Activated CD8-positive, alpha-beta memory T cell treated with anti-CD3 and anti-CD28 coated beads, Interleukin-2, amount 50 U/mL, for 48 hours (primary cell): ENCODE measurements around the gene MFAP4.

Experiments
- DNase-seq: peaks from one replicate; pipeline ENCODE4 v3.0.0-alpha.2; 2020

MFAP4 gene

DNA sequence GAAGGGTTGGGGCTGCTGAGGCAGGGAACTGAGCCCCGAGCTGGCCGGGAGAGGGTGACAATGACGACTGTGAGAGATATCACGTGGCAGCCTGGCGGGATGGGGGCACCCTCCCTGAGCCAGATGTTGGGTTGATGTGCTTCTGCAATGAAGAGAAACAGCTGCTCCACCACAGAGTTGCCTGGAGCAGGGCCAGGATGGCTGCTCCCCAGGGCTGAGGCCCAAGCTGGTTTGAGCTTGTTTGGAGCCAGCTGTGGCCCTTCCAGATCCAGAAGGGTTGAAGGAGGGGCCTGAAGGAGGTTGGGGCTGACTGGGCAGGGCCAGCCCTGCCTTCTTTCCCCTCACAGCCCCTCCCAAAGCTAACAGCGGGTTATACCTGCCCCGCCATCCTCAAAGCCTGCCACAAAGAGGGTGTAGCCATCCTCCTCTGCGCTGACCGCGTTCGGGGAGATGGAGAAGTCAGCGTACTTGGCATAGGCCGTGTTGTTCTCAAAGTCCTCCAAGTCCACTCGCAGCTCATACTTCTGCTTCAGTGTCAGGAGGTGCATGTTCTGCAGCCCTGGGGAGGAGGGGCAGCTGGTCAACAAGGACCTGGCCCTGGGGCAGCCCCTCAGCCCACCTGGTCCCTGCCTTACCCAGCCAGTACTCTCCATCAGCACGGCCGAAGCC is 2.1 kb downstream of the MFAP4 start:
- no peak for DNase-seq

DNA sequence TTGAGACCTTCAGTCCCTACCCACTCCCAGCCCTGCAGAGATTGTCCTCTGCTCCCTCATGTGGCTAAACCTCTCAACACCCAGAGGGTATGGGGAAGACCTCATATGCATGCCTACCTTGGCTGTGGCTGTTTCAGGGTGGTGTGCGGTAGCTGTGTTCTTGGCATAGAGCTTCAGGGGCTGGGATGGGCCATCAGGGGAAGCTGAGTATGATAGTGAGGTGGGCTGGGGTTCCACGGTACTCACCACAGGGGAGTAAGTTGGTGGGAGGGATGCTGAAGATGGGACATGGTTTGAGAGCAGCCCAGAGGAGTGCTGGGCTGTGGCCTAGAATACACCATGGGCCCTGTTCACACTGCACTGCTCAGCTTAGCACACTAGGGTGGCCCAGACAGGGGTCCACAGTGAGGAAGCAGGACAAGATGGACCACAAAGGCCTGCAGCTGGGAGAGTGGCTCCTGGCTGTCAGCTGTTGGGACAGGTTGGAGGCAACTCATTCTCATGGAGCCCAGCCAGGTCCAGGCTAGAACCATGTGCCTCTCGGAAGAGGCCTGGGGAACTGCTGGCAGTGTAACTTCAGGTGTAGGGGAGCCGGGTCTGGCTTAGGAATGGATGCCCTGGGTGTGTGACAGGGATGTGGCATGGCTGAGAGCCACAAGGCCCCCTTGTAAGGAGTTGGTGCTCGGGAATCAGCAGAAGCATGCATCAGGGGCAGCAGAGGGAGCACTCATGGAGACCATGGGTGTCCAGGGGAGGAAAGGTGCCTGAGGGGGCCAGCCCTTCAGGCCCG is 3.1 kb downstream of the MFAP4 start:
- no peak for DNase-seq

- no peak for DNase-seq
Measured at GRCh38 chr17:19382531-19383444, 4.2 kb downstream of the MFAP4 start.

DNA sequence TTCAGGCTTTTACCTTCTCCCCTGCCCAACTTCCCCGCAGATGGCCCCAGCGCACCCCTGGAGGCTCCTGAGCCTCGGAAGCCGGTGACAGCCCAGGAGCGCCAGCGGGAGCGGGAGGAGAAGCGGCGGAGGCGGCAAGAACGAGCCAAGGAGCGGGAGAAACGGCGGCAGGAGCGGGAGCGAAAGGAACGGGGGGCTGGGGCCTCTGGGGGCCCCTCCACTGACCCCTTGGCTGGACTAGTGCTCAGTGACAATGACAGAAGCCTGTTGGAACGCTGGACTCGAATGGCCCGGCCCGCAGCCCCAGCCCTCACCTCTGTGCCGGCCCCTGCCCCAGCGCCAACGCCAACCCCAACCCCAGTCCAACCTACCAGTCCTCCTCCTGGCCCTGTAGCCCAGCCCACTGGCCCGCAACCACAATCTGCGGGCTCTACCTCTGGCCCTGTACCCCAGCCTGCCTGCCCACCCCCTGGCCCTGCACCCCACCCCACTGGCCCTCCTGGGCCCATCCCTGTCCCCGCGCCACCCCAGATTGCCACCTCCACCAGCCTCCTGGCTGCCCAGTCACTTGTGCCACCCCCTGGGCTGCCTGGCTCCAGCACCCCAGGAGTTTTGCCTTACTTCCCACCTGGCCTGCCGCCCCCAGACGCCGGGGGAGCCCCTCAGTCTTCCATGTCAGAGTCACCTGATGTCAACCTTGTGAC is 5.1 kb downstream of the MFAP4 start:
- no peak for DNase-seq

DNA sequence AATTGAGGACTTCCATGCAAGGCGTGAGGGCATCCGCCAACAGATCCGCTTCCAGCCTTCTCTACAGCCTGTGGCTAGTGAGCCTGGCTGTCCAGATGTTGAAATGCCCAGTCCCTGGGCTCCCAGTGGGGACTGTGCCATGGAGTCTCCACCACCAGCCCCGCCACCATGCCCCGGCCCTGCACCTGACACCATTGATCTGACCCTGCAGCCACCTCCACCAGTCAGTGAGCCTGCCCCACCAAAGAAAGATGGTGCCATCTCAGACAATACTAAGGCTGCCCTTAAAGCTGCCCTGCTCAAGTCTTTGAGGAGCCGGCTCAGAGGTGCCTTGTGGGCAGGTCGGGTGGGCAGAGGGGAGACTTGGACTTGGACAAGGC is 5.6 kb downstream of the MFAP4 start:
- DNase-seq = no peak

DNA sequence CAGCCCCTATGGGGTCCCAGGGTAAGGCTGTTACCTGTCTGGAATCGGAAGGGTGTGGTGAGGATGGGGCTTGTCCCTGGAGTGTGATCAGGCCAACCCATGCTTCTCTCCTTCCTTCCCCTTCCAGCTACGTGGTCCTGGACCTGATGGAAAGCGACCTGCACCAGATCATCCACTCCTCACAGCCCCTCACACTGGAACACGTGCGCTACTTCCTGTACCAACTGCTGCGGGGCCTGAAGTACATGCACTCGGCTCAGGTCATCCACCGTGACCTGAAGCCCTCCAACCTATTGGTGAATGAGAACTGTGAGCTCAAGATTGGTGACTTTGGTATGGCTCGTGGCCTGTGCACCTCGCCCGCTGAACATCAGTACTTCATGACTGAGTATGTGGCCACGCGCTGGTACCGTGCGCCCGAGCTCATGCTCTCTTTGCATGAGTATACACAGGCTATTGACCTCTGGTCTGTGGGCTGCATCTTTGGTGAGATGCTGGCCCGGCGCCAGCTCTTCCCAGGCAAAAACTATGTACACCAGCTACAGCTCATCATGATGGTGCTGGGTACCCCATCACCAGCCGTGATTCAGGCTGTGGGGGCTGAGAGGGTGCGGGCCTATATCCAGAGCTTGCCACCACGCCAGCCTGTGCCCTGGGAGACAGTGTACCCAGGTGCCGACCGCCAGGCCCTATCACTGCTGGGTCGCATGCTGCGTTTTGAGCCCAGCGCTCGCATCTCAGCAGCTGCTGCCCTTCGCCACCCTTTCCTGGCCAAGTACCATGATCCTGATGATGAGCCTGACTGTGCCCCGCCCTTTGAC is 6.3 kb downstream of the MFAP4 start:
- no peak for DNase-seq

DNA sequence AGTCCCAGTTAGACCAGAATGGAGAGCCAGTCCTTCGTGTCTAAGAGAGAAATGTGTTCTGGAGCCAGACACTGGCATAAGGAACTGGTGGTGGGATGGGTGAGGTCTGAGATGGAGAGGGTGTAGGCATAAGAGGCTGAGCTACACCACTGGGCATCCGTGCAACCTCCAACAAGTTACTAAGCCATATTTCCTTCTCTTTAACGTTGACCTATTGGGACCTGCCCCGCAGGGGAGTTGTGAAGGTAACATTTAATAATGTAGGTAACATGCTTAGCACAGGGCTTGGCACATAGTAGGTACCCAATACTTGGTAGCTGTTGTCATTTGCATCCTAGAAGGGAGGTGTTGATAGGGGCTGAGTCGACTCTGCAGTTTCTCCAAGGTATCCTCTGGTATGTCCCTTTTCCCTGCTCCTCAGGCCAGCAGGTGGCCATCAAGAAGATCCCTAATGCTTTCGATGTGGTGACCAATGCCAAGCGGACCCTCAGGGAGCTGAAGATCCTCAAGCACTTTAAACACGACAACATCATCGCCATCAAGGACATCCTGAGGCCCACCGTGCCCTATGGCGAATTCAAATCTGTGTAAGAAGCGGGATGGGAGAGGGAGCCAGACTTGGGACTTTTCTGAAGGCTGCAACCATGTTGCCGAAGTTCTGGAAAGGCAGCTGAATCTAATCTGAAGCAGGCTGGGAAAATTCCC is 7.5 kb downstream of the MFAP4 start:
- peak; percentile 46 for DNase-seq

GRCh38 chr17:19378416-19379360 is 8.3 kb downstream of the MFAP4 start, which contains the start of gene MAPK7:
Gene MAPK7, plus strand, starts transcription at chr17:19378498. Its CDS starts 403 bp downstream, at chr17:19378901.
- DNase-seq = no peak

DNA sequence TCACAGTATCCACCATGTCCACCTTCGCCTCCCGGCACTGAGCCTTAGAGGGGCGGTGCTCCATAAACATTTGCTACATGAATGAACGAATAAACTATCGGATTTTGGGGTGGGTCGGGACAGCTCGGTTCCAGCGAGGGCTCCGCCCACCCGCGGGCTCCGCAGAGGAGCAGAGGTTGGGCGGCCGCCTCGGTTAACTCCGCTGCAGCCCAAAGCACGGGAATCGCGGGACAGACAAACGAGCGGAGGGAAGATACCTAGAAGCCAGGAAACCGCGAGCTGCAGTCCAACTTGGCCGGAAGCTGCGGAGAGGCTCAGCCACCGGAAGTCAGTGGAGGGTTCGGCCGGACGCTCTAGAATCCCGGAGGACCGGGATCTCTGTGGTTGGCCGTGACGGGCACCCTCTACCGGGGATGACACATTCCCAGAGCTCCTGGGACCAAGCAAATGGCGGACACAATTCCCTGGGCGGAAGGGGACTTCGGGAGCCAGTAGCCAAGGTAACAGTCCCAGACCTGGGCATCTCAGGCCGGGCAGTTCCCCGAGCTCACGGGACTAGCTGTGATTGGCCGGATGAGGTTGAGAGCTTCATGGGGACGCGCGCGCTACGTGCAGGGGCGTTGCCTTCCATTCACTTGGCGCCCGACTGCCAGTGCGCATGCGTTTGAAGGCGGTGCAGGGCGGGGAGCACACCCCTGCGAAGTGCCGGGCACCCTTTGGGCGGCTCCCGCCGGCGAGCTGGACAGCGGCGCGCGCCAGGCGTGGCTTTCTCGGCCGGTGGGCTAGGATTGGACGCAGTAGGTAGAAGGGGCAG is 9.2 kb downstream of the MFAP4 start:
- DNase-seq = peak; percentile 97

DNA sequence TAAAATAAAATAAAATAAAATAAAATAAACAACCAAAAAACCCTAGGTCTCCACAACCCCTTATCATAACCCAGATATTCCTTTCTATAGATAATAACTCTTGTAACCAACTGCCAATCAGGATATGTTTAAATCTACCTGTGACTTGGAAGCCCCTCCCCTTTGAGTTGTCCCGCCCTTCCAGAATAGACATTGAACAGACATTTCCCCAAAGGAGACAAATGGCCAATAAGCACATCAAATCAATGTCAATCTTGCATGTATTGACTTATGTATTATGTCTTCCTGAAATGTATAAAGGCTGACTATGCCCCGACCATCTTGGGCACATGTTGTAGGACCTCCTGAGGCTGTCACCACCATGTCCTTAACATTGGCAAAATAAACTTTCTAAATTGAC is 10.2 kb downstream of the MFAP4 start:
- DNase-seq = no peak

DNA sequence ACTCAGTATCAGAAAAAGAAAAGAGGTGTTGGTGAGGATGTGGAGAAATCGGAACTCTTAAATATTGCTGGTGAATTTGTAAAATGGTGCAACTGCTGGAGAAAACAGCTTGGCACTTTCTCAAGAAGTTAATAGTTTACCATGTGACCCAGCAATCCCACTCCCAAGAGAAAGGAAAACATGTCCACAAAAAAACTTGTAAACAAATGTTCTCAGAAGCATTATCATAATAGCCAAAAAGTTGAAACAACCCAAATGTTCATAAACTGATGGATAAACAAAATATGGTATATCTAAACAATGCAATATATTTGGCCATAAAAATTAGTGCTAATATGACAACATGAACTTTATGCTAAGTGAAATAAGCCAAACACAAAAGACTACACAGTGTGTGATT is 11.3 kb downstream of the MFAP4 start:
- no peak for DNase-seq

GRCh38 chr17:19374136-19374535 is 12.9 kb downstream of the MFAP4 start:
- DNase-seq = no peak

DNA sequence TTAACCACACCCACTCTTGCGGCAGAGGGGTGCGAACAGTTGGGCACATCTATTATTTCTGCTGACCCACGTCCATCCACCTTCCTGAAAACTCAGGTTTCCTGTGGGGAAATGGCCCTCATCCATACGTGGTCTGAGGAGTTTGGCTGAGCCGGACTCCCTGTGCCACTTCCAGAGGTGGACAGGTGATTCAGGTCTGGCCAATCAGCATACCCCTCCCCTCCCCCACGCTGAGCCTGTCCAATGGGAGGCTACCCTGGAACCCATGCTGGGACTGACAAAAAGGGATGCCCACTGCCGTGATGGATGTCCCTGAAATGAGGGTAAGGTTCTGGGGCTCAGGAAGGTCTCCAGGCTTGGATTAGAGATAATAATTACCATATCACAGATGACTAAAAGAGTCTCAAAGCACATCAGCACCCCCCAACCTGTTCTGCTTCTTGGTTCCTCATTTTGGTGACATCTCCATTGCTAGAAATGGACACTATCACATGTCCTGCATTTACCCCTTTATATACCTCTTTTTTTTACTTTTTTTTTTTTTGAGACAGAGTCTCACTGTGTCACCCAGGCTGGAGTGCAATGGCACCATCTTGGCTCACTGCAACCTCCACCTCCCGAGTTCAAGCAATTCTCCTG is 14.0 kb downstream of the MFAP4 start:
- DNase-seq = peak; percentile 26

DNA sequence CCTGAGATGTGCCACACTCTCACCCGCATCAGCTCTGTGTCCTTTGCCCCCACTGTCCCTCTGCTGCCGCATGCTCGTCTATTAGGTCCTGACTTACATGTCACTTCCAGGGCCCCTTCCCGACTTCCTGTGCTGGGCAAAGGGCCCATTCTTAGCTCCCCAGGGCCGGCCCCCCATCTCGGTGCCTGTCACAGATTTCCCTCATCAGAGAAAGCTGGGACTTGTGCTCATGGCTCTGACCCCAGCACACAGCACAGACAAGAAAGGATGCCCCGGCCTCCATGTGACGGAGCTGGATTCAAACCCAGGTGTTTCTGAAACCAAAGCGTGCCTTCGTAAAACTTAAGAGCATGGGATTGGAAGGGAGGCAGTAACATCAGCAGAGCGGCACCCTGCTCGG is 14.6 kb downstream of the MFAP4 start:
- peak; percentile 40 for DNase-seq

GRCh38 chr17:19372011-19372370 is 15.0 kb downstream of the MFAP4 start:
- DNase-seq = peak; percentile 46

GRCh38 chr17:19371259-19372010 is 15.6 kb downstream of the MFAP4 start:
- DNase-seq = peak; percentile 46

DNA sequence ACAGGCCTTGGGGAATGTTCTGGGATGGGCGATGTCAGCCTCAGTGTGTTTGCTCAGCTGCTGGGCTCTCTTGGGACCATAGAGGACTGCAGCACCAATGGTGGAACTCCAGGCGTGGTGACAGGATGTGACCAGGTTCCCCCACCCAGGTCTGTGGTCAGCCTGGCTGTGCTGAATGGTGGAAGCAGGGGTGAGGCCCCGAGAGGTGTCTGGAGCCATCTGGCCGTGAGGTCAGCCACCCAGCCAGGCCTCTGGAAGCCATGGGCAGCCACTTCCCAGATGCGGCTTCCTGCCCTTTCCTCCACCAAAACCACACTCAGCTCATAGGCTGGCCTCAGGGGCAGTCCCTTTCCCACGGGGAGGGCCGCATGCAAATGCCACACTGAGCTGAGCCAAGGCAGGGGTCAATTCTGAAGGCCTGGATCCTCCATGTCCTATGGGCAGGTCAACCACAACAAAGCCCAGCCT is 16.5 kb downstream of the MFAP4 start:
- DNase-seq = peak; percentile 50
